NT2/D1 (cell line): Measurements from ENCODE around the gene TRIM8.

ENCODE experiments used
- SUZ12 ChIP-seq: IDR thresholded peaks from 2 replicates; pipeline ENCODE4 v1.6.1; 2011; ENCODE audit not compliant: insufficient read length, insufficient read depth; ENCODE audit errors: extremely low read depth
- YY1 ChIP-seq: IDR thresholded peaks from 2 replicates; pipeline ENCODE4 v1.6.1; 2011; ENCODE audit not compliant: insufficient read length, insufficient read depth
- ZNF274 ChIP-seq: IDR thresholded peaks from 2 replicates; pipeline ENCODE4 v1.6.1; 2011; ENCODE audit warnings: mild to moderate bottlenecking, low read depth, low read length

DNA sequence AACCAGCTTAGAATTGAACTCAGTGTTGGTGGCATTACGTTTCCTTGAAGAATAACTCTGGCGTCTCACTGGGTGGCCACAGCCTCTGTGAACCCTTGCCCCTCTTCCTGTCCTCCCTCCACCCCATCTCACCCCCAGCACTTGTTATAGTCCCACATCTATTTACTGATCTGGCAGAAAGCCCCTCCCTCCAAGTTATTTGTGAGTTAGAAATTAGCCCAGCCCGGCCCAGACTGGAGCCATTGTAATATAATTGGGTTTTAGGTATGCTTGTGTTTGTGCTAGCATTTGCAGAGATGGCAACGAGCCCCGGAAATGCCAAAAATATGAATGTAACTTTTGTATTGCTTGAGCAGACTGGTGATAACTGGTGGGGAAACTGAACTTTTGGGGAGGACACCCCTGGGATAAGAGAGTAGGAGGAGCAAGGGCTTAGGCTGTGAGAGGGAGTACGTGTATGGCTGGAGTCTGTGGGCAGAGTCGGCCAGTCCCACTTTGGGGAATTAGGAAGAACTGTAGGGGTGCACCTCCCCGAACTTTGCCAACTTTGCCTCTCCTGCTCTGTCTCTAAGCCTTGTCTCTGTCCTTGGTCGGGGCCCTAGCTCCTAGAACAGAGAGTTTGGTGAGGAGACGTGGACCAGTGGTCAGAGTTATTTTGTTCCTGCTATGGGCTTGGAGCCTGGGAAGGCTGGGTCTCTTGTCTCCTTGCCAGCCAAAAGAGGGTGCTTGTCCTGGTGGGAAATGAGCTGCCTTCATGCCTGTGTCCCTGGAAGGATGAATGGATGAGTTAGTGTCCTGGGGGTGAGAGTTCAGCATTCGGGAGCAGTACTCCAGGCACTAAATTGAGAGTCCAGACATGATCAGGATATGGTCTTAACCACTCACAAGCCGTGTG, 19.3 kb upstream of the TRIM8 start:
- TF ChIP-seq YY1 (no peak), ZNF274 (no peak), SUZ12 (no peak)
